ENCODE data around the gene SLC17A1. TPM values are rescaled to one million over a fixed set of nuclear protein-coding genes. Genes with fewer than 3 reads are reported as not detected.

The SLC17A1 gene
- total and polyA plus RNA-seq, 2 donors (not counting 3 experiments of a cell fraction or from before 2014, with no cell fraction given) = not detected

DNA sequence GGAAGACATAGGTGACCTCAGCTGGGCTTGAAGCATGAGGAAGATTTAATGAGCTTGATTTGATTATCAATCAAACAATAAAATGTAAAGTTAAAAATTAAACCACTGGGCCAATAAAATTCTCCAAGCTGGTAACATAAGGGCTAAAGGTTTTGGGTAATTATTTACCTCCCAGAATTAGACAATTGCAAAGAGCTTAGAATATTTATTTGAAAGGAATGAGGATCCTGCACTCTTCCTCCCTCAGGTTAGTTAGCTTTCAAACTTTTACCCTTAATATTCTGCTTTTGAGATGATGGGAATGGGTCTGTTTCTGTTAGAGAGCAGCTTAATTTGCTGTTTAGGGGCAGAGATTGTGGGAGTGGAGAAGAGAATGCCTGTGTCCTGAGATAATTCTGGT lies 77.3 kb downstream of the SLC17A1 start, which contains the start of gene SLC17A4:
Gene SLC17A4 (plus strand): TSS at position 208 of the 400 bp plus-strand sequence. CDS start 7,221 bp downstream, outside the sequence.
- FAIRE-seq (no peak), DNase-seq (ENCODE audit: low read depth, low spot score) (no peak)
- Histone ChIP-seq H3K27me3 (ENCODE audit: control insufficient read depth in 2 of 2, insufficient read depth in 2 of 2, low read length in 2 of 2) (peaks cover 0 to 2% of the 10 kb centered on the region in 2 experiments), H3K9ac (replicated peaks; ENCODE audit: extremely low read depth, insufficient read depth, low read length) (no peak within 1 kb of the TSS), H3K4me3 (replicated peaks in 1 of 3; ENCODE audit: insufficient read depth in 1 of 3, low read depth in 1 of 3, low read length in 3 of 3) (no peak within 1 kb of the TSS), H3K4me2 (ENCODE audit: insufficient read depth, low read length) (no peak within 1 kb of the TSS), H3K36me3 (ENCODE audit: control insufficient read depth in 2 of 2, extremely low read depth in 1 of 2, insufficient read depth in 2 of 2, low read length in 2 of 2) (no peaks in the 10 kb centered on the region), H3K4me1 (ENCODE audit: control insufficient read depth, extremely low read depth, insufficient read depth, low read length) (no peaks in the 10 kb centered on the region), H3K27ac (ENCODE audit: insufficient read depth, low read depth, low read length) (no peak within 1 kb of the TSS), H2AFZ (ENCODE audit: low read depth, low read length) (no peak within 1 kb of the TSS), H3K9me1 (replicated peaks; ENCODE audit: control insufficient read depth, extremely low read depth, insufficient read depth, low read length) (no peaks in the 10 kb centered on the region), H3K9me3 (replicated peaks; ENCODE audit: control insufficient read depth, insufficient read depth, low read length) (no peaks in the 10 kb centered on the region), H3K79me2 (ENCODE audit: control insufficient read depth, insufficient read depth, low read length) (no peaks in the 10 kb centered on the region), H4K20me1 (replicated peaks; ENCODE audit: control insufficient read depth, extremely low read depth, insufficient read depth, low read length) (no peaks in the 10 kb centered on the region)
- dilution Hi-C loops (cut with MboI; ENCODE audit: extremely low pct_ligation_motif_present, low sequenced_read_pairs) (no loop called here), intact Hi-C loops (cut with micrococcal nuclease) (no loop called here)
- TF ChIP-seq FOS (IDR thresholded peaks at IDR 0.05; ENCODE audit: borderline replicate concordance, insufficient read depth, low read length) (no peak), MAX (IDR thresholded peaks at IDR 0.05; ENCODE audit: insufficient read depth, insufficient read length) (no peak), JUN (IDR thresholded peaks at IDR 0.05; ENCODE audit: borderline replicate concordance, insufficient read depth, insufficient read length, low read depth) (no peak), POLR2AphosphoS5 (IDR thresholded peaks at IDR 0.05; ENCODE audit: insufficient read depth, low read depth, low read length) (no peak), GATA2 (IDR thresholded peaks at IDR 0.05; ENCODE audit: insufficient read depth, insufficient read length, low read depth, low read length) (no peak), POLR2A (IDR thresholded peaks at IDR 0.05; ENCODE audit: low read depth, low read length) (no peak), CTCF (IDR thresholded peaks at IDR 0.05; ENCODE audit: extremely low read depth in 1 of 2, insufficient read depth in 1 of 2, low read depth in 1 of 2, low read length in 2 of 2) (no peak), EZH2 (IDR thresholded peaks at IDR 0.05; ENCODE audit: borderline replicate concordance, low read depth, low read length, severe bottlenecking) (no peak), MYC (IDR thresholded peaks at IDR 0.05; ENCODE audit: low read depth, low read length) (no peak)
- ChIA-PET CTCF (interaction anchor here (1.0 kb wide), 1 partner anchor 10 kb away, joined by 3 read pairs; no protein-coding TSS in a partner anchor), POLR2A (no interaction called here)
- no TSS peak for BruUV-seq (replicated peaks)

Measured in endothelial cell of umbilical vein (primary cell).